DND-41 (cell line): ENCODE data around the gene NEURL1B.

Experiments
- ATAC-seq: fragments of 200-7000 bp; cut with Tn5 transposase; 3 replicates; pipeline ENCODE4 v1.9.1; 2021; ENCODE audit warnings: low read depth; ENCODE audit not compliant: insufficient read depth
- DNase-seq: peaks from one replicate; pipeline ENCODE4 v3.0.0-alpha.2; 2020
- H2AFZ ChIP-seq: 2 replicates; pipeline ENCODE4 v1.6.0; 2012; ENCODE audit warnings: low read depth, low read length
- H3K27ac ChIP-seq: 2 replicates; pipeline ENCODE4 v1.5.1; 2012; ENCODE audit warnings: low read length, inconsistent platforms
- H3K27me3 ChIP-seq: fragments of 200-600 bp; sonication (generic); 2 replicates; pipeline ENCODE4 v1.6.0; 2012; ENCODE audit warnings: low read length, mild to moderate bottlenecking, inconsistent platforms; ENCODE audit not compliant: insufficient read depth, poor library complexity
- H3K36me3 ChIP-seq: 2 replicates; pipeline ENCODE4 v1.5.1; 2012; ENCODE audit warnings: low read length, inconsistent platforms; ENCODE audit not compliant: insufficient read depth
- H3K4me1 ChIP-seq: 2 replicates; pipeline ENCODE4 v1.5.1; 2012; ENCODE audit warnings: mild to moderate bottlenecking, low read length; ENCODE audit not compliant: insufficient read depth
- H3K4me2 ChIP-seq: 2 replicates; pipeline ENCODE4 v1.6.0; 2012; ENCODE audit warnings: mild to moderate bottlenecking, moderate library complexity, low read length, inconsistent platforms; ENCODE audit not compliant: insufficient read depth
- H3K4me3 ChIP-seq, 2 experiments: fragments of 200-600 bp in 1 of 2; shearing (Covaris generic) in 1 of 2; 2 replicates each; pipeline ENCODE4 v1.5.1; 2012 to 2016; ENCODE audit warnings: inconsistent platforms in 2 of 2, low read length in 2 of 2, mild to moderate bottlenecking in 2 of 2, low read depth in 1 of 2, moderate library complexity in 1 of 2
- H3K79me2 ChIP-seq: 2 replicates; pipeline ENCODE4 v1.6.0; 2012; ENCODE audit warnings: low read length, inconsistent platforms; ENCODE audit not compliant: insufficient read depth
- H3K9ac ChIP-seq: 2 replicates; pipeline ENCODE4 v1.6.0; 2012; ENCODE audit warnings: low read depth, mild to moderate bottlenecking, inconsistent platforms, low read length, moderate library complexity
- H3K9me3 ChIP-seq: 2 replicates; pipeline ENCODE4 v1.5.1; 2012; ENCODE audit warnings: low read length, moderate library complexity, mild to moderate bottlenecking, inconsistent platforms; ENCODE audit not compliant: insufficient read depth, severe bottlenecking
- H4K20me1 ChIP-seq: 2 replicates; pipeline ENCODE4 v1.6.0; 2012; ENCODE audit warnings: low read length; ENCODE audit not compliant: insufficient read depth
- EZH2 ChIP-seq: IDR thresholded peaks from 3 replicates; pipeline ENCODE4 v1.6.1; 2012; ENCODE audit warnings: borderline replicate concordance, low read depth, mild to moderate bottlenecking, moderate library complexity, low read length, inconsistent platforms; ENCODE audit not compliant: severe bottlenecking
- TF ChIP-seq, protein P1 (sequence below): IDR thresholded peaks from 2 replicates; pipeline ENCODE4 v1.5.1; 2012; ENCODE audit warnings: borderline replicate concordance, low read length, moderate library complexity, mild to moderate bottlenecking; ENCODE audit not compliant: poor library complexity, severe bottlenecking; ENCODE audit errors: extremely low read depth

NEURL1B gene

DNA sequence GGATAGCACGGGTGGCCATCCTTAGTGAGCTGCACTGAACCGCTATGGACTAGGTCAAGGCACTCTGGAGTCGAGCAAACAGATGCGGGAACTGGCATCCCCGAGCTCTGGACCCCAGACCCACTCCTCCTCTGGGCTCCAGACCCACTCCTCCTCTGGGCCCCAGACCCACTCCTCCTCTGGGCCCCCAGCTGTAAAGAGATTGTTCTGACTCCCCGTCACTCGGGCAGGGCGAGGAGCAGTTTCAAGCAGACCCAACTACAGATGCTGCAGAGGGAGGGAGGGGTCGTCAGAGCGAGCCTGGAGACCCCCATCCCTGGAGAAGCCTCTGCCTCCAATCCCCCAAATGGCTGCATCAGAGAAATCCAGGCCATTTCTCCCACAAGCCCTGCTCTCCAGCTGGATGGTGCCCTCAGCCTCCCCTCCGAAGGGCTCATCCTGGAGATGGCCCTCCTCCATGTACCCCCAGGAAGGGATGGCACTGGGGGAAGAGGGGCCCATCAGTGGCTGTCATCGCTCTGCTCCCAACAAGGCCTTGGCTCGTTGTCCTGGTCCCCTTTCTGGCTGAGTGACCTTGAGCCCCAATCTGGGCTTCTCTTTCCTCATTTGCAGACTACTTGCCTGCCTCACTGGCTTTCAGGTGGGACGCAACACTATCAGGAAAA is 91.3 kb downstream of the NEURL1B start:
- H3K27ac ChIP-seq = no peak overlapping the region
- H3K9ac ChIP-seq = no peak overlapping the region
- no peak overlapping the region for H3K4me3 ChIP-seq

DNA sequence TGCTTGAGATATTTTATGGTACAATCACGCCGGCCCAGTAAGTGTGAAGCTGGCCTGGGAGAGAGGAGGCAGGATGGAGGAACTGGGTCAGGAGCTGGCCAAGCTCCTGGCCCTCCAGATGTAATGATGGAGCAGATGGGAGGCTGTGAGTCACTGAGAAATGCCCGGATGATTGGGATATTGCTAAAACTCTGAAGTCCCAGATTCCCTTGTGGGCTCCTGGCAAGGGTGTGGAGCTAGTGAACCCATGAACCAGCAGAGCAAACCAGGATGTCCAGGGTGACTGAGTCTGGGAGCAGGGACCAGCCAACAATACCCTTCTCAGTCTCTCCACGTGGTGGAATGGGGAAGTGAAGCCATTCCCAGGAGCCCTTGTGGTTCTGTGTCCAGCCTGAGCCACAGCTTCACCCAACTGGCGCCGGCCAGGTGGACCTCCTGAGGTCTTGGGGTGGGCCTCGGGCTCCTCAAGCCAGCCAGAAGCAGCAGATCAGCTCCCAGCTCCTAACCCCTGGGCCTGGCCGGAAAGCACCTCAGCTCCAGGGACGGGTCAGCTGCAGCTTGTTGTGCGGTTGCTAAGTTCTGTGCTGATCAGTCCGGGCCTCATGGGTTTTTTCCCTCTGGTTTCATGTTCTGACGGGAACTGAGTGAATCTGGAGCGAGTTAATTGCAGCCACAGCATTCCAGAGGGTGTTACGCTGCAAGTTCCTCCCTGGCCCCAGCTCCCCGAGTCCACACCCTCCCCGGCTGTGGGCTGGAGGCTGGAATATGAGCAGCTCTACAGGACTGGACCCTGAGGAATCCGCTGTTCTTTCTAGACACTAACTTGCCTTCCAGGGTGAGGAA is 92.3 kb downstream of the NEURL1B start:
- H3K27ac ChIP-seq = no peak overlapping the region
- no peaks in the 10 kb centered on the region for H3K79me2 ChIP-seq
- H3K9ac ChIP-seq = no peak overlapping the region
- no peaks in the 10 kb centered on the region for H3K36me3 ChIP-seq
- H3K4me2 ChIP-seq = no peak overlapping the region
- no peaks in the 10 kb centered on the region for H4K20me1 ChIP-seq
- H3K9me3 ChIP-seq = no peaks in the 10 kb centered on the region
- ATAC-seq (no peak), DNase-seq (no peak)
- H3K4me3 ChIP-seq = no peak overlapping the region
- peaks cover 4% of the 10 kb centered on the region for H3K27me3 ChIP-seq
- H2AFZ ChIP-seq = no peak overlapping the region
- no peak for TF ChIP-seq EZH2
- H3K4me1 ChIP-seq = no peaks in the 10 kb centered on the region

More for the DNA sequence above, 91.3 kb downstream of the NEURL1B start:
- H3K9me3 ChIP-seq = no peaks in the 10 kb centered on the region
- DNase-seq (no peak), ATAC-seq (no peak)
- H3K4me2 ChIP-seq = no peak overlapping the region
- TF ChIP-seq, protein P1, sequence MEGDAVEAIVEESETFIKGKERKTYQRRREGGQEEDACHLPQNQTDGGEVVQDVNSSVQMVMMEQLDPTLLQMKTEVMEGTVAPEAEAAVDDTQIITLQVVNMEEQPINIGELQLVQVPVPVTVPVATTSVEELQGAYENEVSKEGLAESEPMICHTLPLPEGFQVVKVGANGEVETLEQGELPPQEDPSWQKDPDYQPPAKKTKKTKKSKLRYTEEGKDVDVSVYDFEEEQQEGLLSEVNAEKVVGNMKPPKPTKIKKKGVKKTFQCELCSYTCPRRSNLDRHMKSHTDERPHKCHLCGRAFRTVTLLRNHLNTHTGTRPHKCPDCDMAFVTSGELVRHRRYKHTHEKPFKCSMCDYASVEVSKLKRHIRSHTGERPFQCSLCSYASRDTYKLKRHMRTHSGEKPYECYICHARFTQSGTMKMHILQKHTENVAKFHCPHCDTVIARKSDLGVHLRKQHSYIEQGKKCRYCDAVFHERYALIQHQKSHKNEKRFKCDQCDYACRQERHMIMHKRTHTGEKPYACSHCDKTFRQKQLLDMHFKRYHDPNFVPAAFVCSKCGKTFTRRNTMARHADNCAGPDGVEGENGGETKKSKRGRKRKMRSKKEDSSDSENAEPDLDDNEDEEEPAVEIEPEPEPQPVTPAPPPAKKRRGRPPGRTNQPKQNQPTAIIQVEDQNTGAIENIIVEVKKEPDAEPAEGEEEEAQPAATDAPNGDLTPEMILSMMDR = no peak
- TF ChIP-seq EZH2 = no peak
- H3K27me3 ChIP-seq = peaks cover 4% of the 10 kb centered on the region
- H3K4me1 ChIP-seq = no peaks in the 10 kb centered on the region
- H4K20me1 ChIP-seq = no peaks in the 10 kb centered on the region
- no peaks in the 10 kb centered on the region for H3K36me3 ChIP-seq
- no peak overlapping the region for H2AFZ ChIP-seq
- no peaks in the 10 kb centered on the region for H3K79me2 ChIP-seq

- no peaks in the 10 kb centered on the region for H3K79me2 ChIP-seq
- H3K36me3 ChIP-seq = no peaks in the 10 kb centered on the region
- H3K27me3 ChIP-seq = peaks cover 4% of the 10 kb centered on the region
- no peak overlapping the region for H3K9ac ChIP-seq
- no peak overlapping the region for H3K4me2 ChIP-seq
- no peaks in the 10 kb centered on the region for H3K4me1 ChIP-seq
- no peaks in the 10 kb centered on the region for H3K9me3 ChIP-seq
- no peak for DNase-seq
- no peaks in the 10 kb centered on the region for H4K20me1 ChIP-seq
- ATAC-seq = no peak
- no peak overlapping the region for H3K4me3 ChIP-seq
- no peak overlapping the region for H2AFZ ChIP-seq
- H3K27ac ChIP-seq = no peak overlapping the region
- TF ChIP-seq, protein P1 = no peak
- no peak for TF ChIP-seq EZH2
Measured at GRCh38 chr5:172733974-172734346, 92.9 kb downstream of the NEURL1B start.
